Activated naive CD8-positive, alpha-beta T cell treated with anti-CD3 and anti-CD28 coated beads, Interleukin-2, amount 50 U/mL, for 24 hours (primary cell): ENCODE measurements around the gene DNASE1L3.
"Not testable (repeated sequence)": the region's sequence is repeated elsewhere in the genome, so short reads cannot be mapped to it uniquely, and the experiment has no call there.

Experiments
- ATAC-seq: fragments of 150-1000 bp; cut with Tn5 transposase; one replicate; pipeline ENCODE4 v1.10.0; 2021
- DNase-seq: peaks from one replicate; pipeline ENCODE4 v3.0.0; 2021
- H3K27ac Mint-ChIP-seq: one replicate; pipeline ENCODE4 v1.8.0; 2021; ENCODE audit warnings: mild to moderate bottlenecking, mixed read lengths
- H3K27me3 Mint-ChIP-seq: one replicate; pipeline ENCODE4 v1.8.0; 2021; ENCODE audit warnings: mixed read lengths
- H3K36me3 Mint-ChIP-seq: one replicate; pipeline ENCODE4 v1.8.0; 2021; ENCODE audit warnings: low read depth, mixed read lengths
- H3K4me1 Mint-ChIP-seq: one replicate; pipeline ENCODE4 v1.8.0; 2021; ENCODE audit warnings: mixed read lengths
- H3K4me3 Mint-ChIP-seq: one replicate; pipeline ENCODE4 v1.8.0; 2021; ENCODE audit warnings: mild to moderate bottlenecking, moderate library complexity, mixed read lengths
- H3K9me3 Mint-ChIP-seq: one replicate; pipeline ENCODE4 v1.8.0; 2021; ENCODE audit warnings: mixed read lengths

The DNASE1L3 gene

GRCh38 chr3:58217209-58217811 lies 6.5 kb upstream of the DNASE1L3 start:
- H3K27ac Mint-ChIP-seq, result no peak overlapping the region
- no peaks in the 10 kb centered on the region for H3K27me3 Mint-ChIP-seq
- ATAC-seq (peak; percentile 25), DNase-seq (peak; percentile 60)
- H3K36me3 Mint-ChIP-seq, result no peaks in the 10 kb centered on the region
- peaks cover 45% of the 10 kb centered on the region for H3K4me1 Mint-ChIP-seq
- H3K4me3 Mint-ChIP-seq, result peak overlapping the region; percentile 27
- H3K9me3 Mint-ChIP-seq, result no peaks in the 10 kb centered on the region

GRCh38 chr3:58216496-58217195 lies 5.9 kb upstream of the DNASE1L3 start:
- DNase-seq (no peak), ATAC-seq (no peak)
- Mint-ChIP-seq H3K4me3 (no peak overlapping the region), H3K4me1 (peaks cover 45% of the 10 kb centered on the region), H3K27ac (no peak overlapping the region), H3K9me3 (no peaks in the 10 kb centered on the region), H3K27me3 (no peaks in the 10 kb centered on the region), H3K36me3 (no peaks in the 10 kb centered on the region)

GRCh38 chr3:58215317-58216025 lies 4.7 kb upstream of the DNASE1L3 start:
- no peak for ATAC-seq

GRCh38 chr3:58214484-58215316 lies 3.9 kb upstream of the DNASE1L3 start:
- no peaks in the 10 kb centered on the region for H3K9me3 Mint-ChIP-seq
- ATAC-seq, result peak; percentile 96
- H3K27me3 Mint-ChIP-seq, result no peaks in the 10 kb centered on the region
- peak; percentile 63 for DNase-seq
- H3K4me1 Mint-ChIP-seq, result peaks cover 45% of the 10 kb centered on the region
- peak overlapping the region; percentile 93 for H3K27ac Mint-ChIP-seq
- H3K36me3 Mint-ChIP-seq, result no peaks in the 10 kb centered on the region
- H3K4me3 Mint-ChIP-seq, result peak overlapping the region; percentile 62

More at GRCh38 chr3:58215317-58216025, 4.7 kb upstream of the DNASE1L3 start:
- H3K27me3 Mint-ChIP-seq, result no peaks in the 10 kb centered on the region
- peaks cover 45% of the 10 kb centered on the region for H3K4me1 Mint-ChIP-seq
- H3K36me3 Mint-ChIP-seq, result no peaks in the 10 kb centered on the region
- peak overlapping the region; percentile 93 for H3K27ac Mint-ChIP-seq
- DNase-seq, result no peak
- peak overlapping the region; percentile 62 for H3K4me3 Mint-ChIP-seq
- H3K9me3 Mint-ChIP-seq, result no peaks in the 10 kb centered on the region

- no peak overlapping the region for H3K4me3 Mint-ChIP-seq
- H3K27ac Mint-ChIP-seq, result no peak overlapping the region
- H3K27me3 Mint-ChIP-seq, result no peaks in the 10 kb centered on the region
- no peaks in the 10 kb centered on the region for H3K9me3 Mint-ChIP-seq
- no peaks in the 10 kb centered on the region for H3K36me3 Mint-ChIP-seq
- DNase-seq (no peak), ATAC-seq (no peak)
- H3K4me1 Mint-ChIP-seq, result peaks cover 36% of the 10 kb centered on the region
These were observed 839 bp downstream of the DNASE1L3 start for GRCh38 chr3:58209933-58210332.

- peaks cover 27% of the 10 kb centered on the region for H3K4me1 Mint-ChIP-seq
These were observed 2.8 kb downstream of the DNASE1L3 start for GRCh38 chr3:58207954-58208353.

GRCh38 chr3:58206406-58207011 lies 4.3 kb downstream of the DNASE1L3 start:
- Mint-ChIP-seq H3K4me3 (no peak overlapping the region), H3K9me3 (no peaks in the 10 kb centered on the region), H3K4me1 (peaks cover 33% of the 10 kb centered on the region), H3K27me3 (peaks cover 9% of the 10 kb centered on the region), H3K27ac (peak overlapping the region; percentile 59), H3K36me3 (peaks cover 5% of the 10 kb centered on the region)
- peak; percentile 98 for ATAC-seq
- peak; percentile 36 for DNase-seq

More at GRCh38 chr3:58207954-58208353, 2.8 kb downstream of the DNASE1L3 start:
- Mint-ChIP-seq H3K36me3 (peaks cover 3% of the 10 kb centered on the region), H3K27ac (no peak overlapping the region), H3K9me3 (no peaks in the 10 kb centered on the region), H3K27me3 (peaks cover 4% of the 10 kb centered on the region), H3K4me3 (no peak overlapping the region)
- ATAC-seq (no peak), DNase-seq (no peak)

GRCh38 chr3:58205981-58206380 lies 4.8 kb downstream of the DNASE1L3 start:
- ATAC-seq (no peak), DNase-seq (no peak)
- H3K4me3 Mint-ChIP-seq, result no peak overlapping the region
- H3K36me3 Mint-ChIP-seq, result peaks cover 5% of the 10 kb centered on the region
- H3K4me1 Mint-ChIP-seq, result peaks cover 39% of the 10 kb centered on the region
- no peaks in the 10 kb centered on the region for H3K9me3 Mint-ChIP-seq
- peaks cover 15% of the 10 kb centered on the region for H3K27me3 Mint-ChIP-seq
- H3K27ac Mint-ChIP-seq, result no peak overlapping the region

GRCh38 chr3:58204720-58205119 lies 6.1 kb downstream of the DNASE1L3 start:
- no peak overlapping the region for H3K4me3 Mint-ChIP-seq
- peaks cover 46% of the 10 kb centered on the region for H3K4me1 Mint-ChIP-seq
- DNase-seq (no peak), ATAC-seq (no peak)
- peaks cover 17% of the 10 kb centered on the region for H3K27me3 Mint-ChIP-seq
- peaks cover 5% of the 10 kb centered on the region for H3K36me3 Mint-ChIP-seq
- no peaks in the 10 kb centered on the region for H3K9me3 Mint-ChIP-seq
- H3K27ac Mint-ChIP-seq, result no peak overlapping the region

GRCh38 chr3:58203541-58203940 lies 7.2 kb downstream of the DNASE1L3 start:
- no peak for ATAC-seq
- DNase-seq, result no peak
- no peak overlapping the region for H3K4me3 Mint-ChIP-seq
- peaks cover 48% of the 10 kb centered on the region for H3K4me1 Mint-ChIP-seq
- peaks cover 5% of the 10 kb centered on the region for H3K36me3 Mint-ChIP-seq
- peaks cover 17% of the 10 kb centered on the region for H3K27me3 Mint-ChIP-seq
- H3K27ac Mint-ChIP-seq, result no peak overlapping the region
- no peaks in the 10 kb centered on the region for H3K9me3 Mint-ChIP-seq

GRCh38 chr3:58202917-58203360 lies 7.8 kb downstream of the DNASE1L3 start:
- H3K36me3 Mint-ChIP-seq, result peaks cover 5% of the 10 kb centered on the region
- no peak overlapping the region for H3K27ac Mint-ChIP-seq
- peaks cover 17% of the 10 kb centered on the region for H3K27me3 Mint-ChIP-seq
- H3K9me3 Mint-ChIP-seq, result no peaks in the 10 kb centered on the region
- DNase-seq (no peak), ATAC-seq (no peak)
- H3K4me3 Mint-ChIP-seq, result no peak overlapping the region
- peaks cover 49% of the 10 kb centered on the region for H3K4me1 Mint-ChIP-seq

- not testable (repeated sequence) for DNase-seq, H3K4me3 Mint-ChIP-seq, ATAC-seq, H3K9me3 Mint-ChIP-seq, H3K27ac Mint-ChIP-seq, H3K36me3 Mint-ChIP-seq
- peaks cover 17% of the 10 kb centered on the region for H3K27me3 Mint-ChIP-seq
- peaks cover 40% of the 10 kb centered on the region for H3K4me1 Mint-ChIP-seq
These were observed 9.3 kb downstream of the DNASE1L3 start for GRCh38 chr3:58201451-58201850.

GRCh38 chr3:58200846-58201355 lies 9.9 kb downstream of the DNASE1L3 start:
- H3K27me3 Mint-ChIP-seq, result peaks cover 17% of the 10 kb centered on the region

More at GRCh38 chr3:58200846-58201355, 9.9 kb downstream of the DNASE1L3 start:
- ATAC-seq (no peak), DNase-seq (no peak)
- Mint-ChIP-seq H3K9me3 (no peaks in the 10 kb centered on the region), H3K4me3 (no peak overlapping the region), H3K36me3 (peaks cover 5% of the 10 kb centered on the region), H3K4me1 (peaks cover 35% of the 10 kb centered on the region), H3K27ac (no peak overlapping the region)
